GM12872 (cell line): Measurements from ENCODE around the gene UBR3.

Experiments
- CTCF ChIP-seq: IDR thresholded peaks from 3 replicates; pipeline ENCODE4 v1.5.1; 2011; ENCODE audit warnings: low read depth, mild to moderate bottlenecking, low read length, moderate library complexity; ENCODE audit not compliant: insufficient read depth

UBR3 gene

GRCh38 chr2:169997140-169997887 lies 170.1 kb downstream of the UBR3 start:
- TF ChIP-seq CTCF: no peak

- TF ChIP-seq CTCF: no peak
Observed at GRCh38 chr2:169999054-169999453, 171.8 kb downstream of the UBR3 start.

GRCh38 chr2:170002096-170002495 lies 174.8 kb downstream of the UBR3 start:
- no peak for TF ChIP-seq CTCF

- no peak for TF ChIP-seq CTCF
Observed at GRCh38 chr2:170005702-170006101, 178.4 kb downstream of the UBR3 start.

- no peak for TF ChIP-seq CTCF
Observed at GRCh38 chr2:170006587-170007325, 179.5 kb downstream of the UBR3 start.

GRCh38 chr2:170009209-170009608 lies 182.0 kb downstream of the UBR3 start:
- no peak for TF ChIP-seq CTCF

- 0 out of 3 replicates have a peak, but pooled peaks have one; percentile 22 for TF ChIP-seq CTCF
Observed at GRCh38 chr2:170012773-170013172, 185.5 kb downstream of the UBR3 start.
